ENCODE measurements around the gene KLHL36. TPM values are rescaled to one million over a fixed set of nuclear protein-coding genes. Genes with fewer than 3 reads are reported as not detected.
"Not testable (repeated sequence)": the region's sequence is repeated elsewhere in the genome, so short reads cannot be mapped to it uniquely, and the experiment has no call there.

KLHL36 gene
- total RNA-seq, 1 experiment from 2014 or later = 46.0 TPM

GRCh38 chr16:84690088-84690819 lies 41.9 kb downstream of the KLHL36 start:
- TF ChIP-seq REST (IDR thresholded peaks at IDR 0.05; ENCODE audit: insufficient read depth in 1 of 2, low read depth in 2 of 2, low read length in 1 of 2) (no peak), CTCF (IDR thresholded peaks at IDR 0.05) (no peak), POLR2AphosphoS5 (IDR thresholded peaks at IDR 0.05; ENCODE audit: low read depth, low read length) (no peak), SIN3A (IDR thresholded peaks at IDR 0.05; ENCODE audit: borderline replicate concordance, insufficient read depth, low read depth, low read length) (no peak), TCF7L2 (IDR thresholded peaks at IDR 0.05; ENCODE audit: low read depth, low read length) (no peak)
- no peak overlapping the region for H3K27ac ChIP-seq (ENCODE audit: low read length)
- DNase-seq (ENCODE audit: low read depth, low spot score) (no peak), ATAC-seq (no peak)
- intact Hi-C loops (cut with micrococcal nuclease; ENCODE audit: unreplicated experiment) (no loop called here), in situ Hi-C loops (cut with HindIII; ENCODE audit: low pct_unique_long_range_greater_than_20kb, low sequenced_read_pairs) (no loop called here)
- no TSS peak for BruUV-seq (replicated peaks)
- H3K4me1 ChIP-seq (ENCODE audit: control insufficient read depth, insufficient read depth, low read length) = no peaks in the 10 kb centered on the region
- no peaks in the 10 kb centered on the region for H3K36me3 ChIP-seq (ENCODE audit: control insufficient read depth, insufficient read depth, low read length)
- CTCF ChIA-PET = no interaction called here
- no peaks in the 10 kb centered on the region for H3K27me3 ChIP-seq (ENCODE audit: control insufficient read depth, insufficient read depth, low read length)
- H3K4me3 ChIP-seq (ENCODE audit: low read depth in 2 of 2, low read length in 2 of 2) = no peak overlapping the region
- no peaks in the 10 kb centered on the region for H3K9me3 ChIP-seq (ENCODE audit: control insufficient read depth, insufficient read depth, low read depth, low read length)
- POLR2A ChIA-PET = no interaction called here

- no peak overlapping the region for H3K4me3 ChIP-seq (ENCODE audit: low read depth in 2 of 2, low read length in 2 of 2)
- no peak for ATAC-seq
- no peaks in the 10 kb centered on the region for H3K9me3 ChIP-seq (ENCODE audit: control insufficient read depth, insufficient read depth, low read depth, low read length)
- H3K27me3 ChIP-seq (ENCODE audit: control insufficient read depth, insufficient read depth, low read length) = no peaks in the 10 kb centered on the region
- no peaks in the 10 kb centered on the region for H3K36me3 ChIP-seq (ENCODE audit: control insufficient read depth, insufficient read depth, low read length)
- no peak for DNase-seq (ENCODE audit: low read depth, low spot score)
- no TSS peak for BruUV-seq (replicated peaks)
- intact Hi-C loops (cut with micrococcal nuclease; ENCODE audit: unreplicated experiment) = no loop called here
- TF ChIP-seq POLR2AphosphoS5 (IDR thresholded peaks at IDR 0.05; ENCODE audit: low read depth, low read length) = no peak
- TF ChIP-seq REST (IDR thresholded peaks at IDR 0.05; ENCODE audit: insufficient read depth in 1 of 2, low read depth in 2 of 2, low read length in 1 of 2) = no peak
- TF ChIP-seq CTCF (IDR thresholded peaks at IDR 0.05) = no peak
- TF ChIP-seq SIN3A (IDR thresholded peaks at IDR 0.05; ENCODE audit: borderline replicate concordance, insufficient read depth, low read depth, low read length) = no peak
- TF ChIP-seq TCF7L2 (IDR thresholded peaks at IDR 0.05; ENCODE audit: low read depth, low read length) = no peak
- ChIA-PET POLR2A (interaction anchor here (0.6 to 0.7 kb wide), 2 partner anchors 127 to 136 kb away, joined by 3 to 4 read pairs; partner anchors contain the start of gene CRISPLD2), CTCF (no interaction called here)
- H3K27ac ChIP-seq (ENCODE audit: low read length) = no peak overlapping the region
- in situ Hi-C loops (cut with HindIII; ENCODE audit: low pct_unique_long_range_greater_than_20kb, low sequenced_read_pairs) = no loop called here
- H3K4me1 ChIP-seq (ENCODE audit: control insufficient read depth, insufficient read depth, low read length) = no peaks in the 10 kb centered on the region
Observed at GRCh38 chr16:84692451-84693214, 44.3 kb downstream of the KLHL36 start.

- POLR2A ChIA-PET; H3K36me3 ChIP-seq (ENCODE audit: control insufficient read depth, insufficient read depth, low read length); CTCF ChIA-PET; intact Hi-C loops (cut with micrococcal nuclease; ENCODE audit: unreplicated experiment); H3K27me3 ChIP-seq (ENCODE audit: control insufficient read depth, insufficient read depth, low read length); H3K27ac ChIP-seq (ENCODE audit: low read length); H3K9me3 ChIP-seq (ENCODE audit: control insufficient read depth, insufficient read depth, low read depth, low read length); ATAC-seq; H3K4me1 ChIP-seq (ENCODE audit: control insufficient read depth, insufficient read depth, low read length); H3K4me3 ChIP-seq (ENCODE audit: low read depth in 2 of 2, low read length in 2 of 2); DNase-seq (ENCODE audit: low read depth, low spot score); BruUV-seq (replicated peaks); in situ Hi-C loops (cut with HindIII; ENCODE audit: low pct_unique_long_range_greater_than_20kb, low sequenced_read_pairs): not testable (repeated sequence)
Observed at GRCh38 chr16:84693869-84694268, 45.6 kb downstream of the KLHL36 start.
